ENCODE measurements around the gene PITHD1. TPM values are rescaled to one million over a fixed set of nuclear protein-coding genes. Genes with fewer than 3 reads are reported as not detected.
"Not testable (repeated sequence)": the region's sequence is repeated elsewhere in the genome, so short reads cannot be mapped to it uniquely, and the experiment has no call there.

PITHD1 gene
- total RNA-seq, 1 experiment from 2014 or later: 35.6 TPM

DNA sequence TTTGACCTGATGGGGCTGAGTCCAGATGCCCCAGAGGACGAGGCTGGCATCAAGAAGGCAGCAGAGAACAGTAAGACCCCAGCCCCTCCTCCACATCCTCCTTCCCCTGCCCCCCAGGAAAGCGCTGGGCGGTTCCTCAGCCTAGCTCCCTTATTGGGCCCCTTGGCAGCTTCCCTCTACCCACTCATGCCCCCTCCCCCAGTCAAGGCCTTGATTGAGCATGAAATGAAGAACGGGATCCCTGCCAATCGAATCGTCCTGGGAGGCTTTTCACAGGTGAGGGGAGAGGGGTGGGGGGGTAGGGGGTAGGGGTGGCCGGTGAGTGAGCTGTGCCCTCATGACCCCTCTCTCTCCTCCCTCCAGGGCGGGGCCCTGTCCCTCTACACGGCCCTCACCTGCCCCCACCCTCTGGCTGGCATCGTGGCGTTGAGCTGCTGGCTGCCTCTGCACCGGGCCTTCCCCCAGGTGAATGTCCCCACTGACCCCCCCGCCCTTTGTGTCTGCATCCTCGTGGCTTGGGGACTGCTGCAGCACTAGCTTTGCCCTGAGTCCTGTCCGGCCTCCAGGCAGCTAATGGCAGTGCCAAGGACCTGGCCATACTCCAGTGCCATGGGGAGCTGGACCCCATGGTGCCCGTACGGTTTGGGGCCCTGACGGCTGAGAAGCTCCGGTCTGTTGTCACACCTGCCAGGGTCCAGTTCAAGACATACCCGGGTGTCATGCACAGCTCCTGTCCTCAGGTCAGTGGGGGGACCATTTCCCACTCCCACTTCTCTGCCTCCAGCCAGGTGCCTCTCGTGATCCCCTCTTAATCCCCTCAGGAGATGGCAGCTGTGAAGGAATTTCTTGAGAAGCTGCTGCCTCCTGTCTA lies 15.9 kb downstream of the PITHD1 start:
- no peaks in the 10 kb centered on the region for H3K36me3 ChIP-seq (ENCODE audit: insufficient read depth, low read length)
- peaks cover 6% of the 10 kb centered on the region; the same call in 1 of the 2 replicates for H4K20me1 ChIP-seq (ENCODE audit: insufficient read depth, low read depth, low read length)
- H3K27ac ChIP-seq (ENCODE audit: low read length): no peak overlapping the region

DNA sequence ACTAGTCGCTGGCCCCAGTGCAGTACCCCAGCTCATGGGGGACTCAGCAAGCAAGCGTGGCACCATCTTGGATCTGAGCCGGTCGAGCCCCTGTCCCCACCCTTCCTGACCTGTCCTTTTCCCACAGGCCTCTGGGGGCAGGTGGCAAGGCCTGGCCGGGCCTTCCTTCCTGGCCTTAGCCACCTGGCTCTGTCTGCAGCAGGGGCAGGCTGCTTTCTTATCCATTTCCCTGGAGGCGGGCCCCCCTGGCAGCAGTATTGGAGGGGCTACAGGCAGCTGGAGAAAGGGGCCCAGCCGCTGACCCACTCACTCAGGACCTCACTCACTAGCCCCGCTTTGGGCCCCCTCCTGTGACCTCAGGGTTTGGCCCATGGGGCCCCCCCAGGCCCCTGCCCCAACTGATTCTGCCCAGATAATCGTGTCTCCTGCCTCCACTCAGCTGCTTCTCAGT lies 16.5 kb downstream of the PITHD1 start:
- not testable (repeated sequence) for H3K4me2 ChIP-seq (ENCODE audit: low read depth, low read length, poor library complexity, severe bottlenecking); DNase-seq; H3K4me3 ChIP-seq (ENCODE audit: low read length)

More for the DNA sequence above, 15.9 kb downstream of the PITHD1 start:
- Histone ChIP-seq H3K9me3 (ENCODE audit: low read length) (no peaks in the 10 kb centered on the region), H3K9me2 (replicated peaks; ENCODE audit: insufficient read depth, low read length) (no peaks in the 10 kb centered on the region), H3K4me1 (ENCODE audit: low read length) (peaks cover 24% of the 10 kb centered on the region), H3K9ac (ENCODE audit: low read length) (no peak overlapping the region), H3K4me2 (ENCODE audit: low read depth, low read length, poor library complexity, severe bottlenecking) (no peak overlapping the region), H3K27me3 (ENCODE audit: low read length) (no peaks in the 10 kb centered on the region), H2AFZ (ENCODE audit: low read length) (no peak overlapping the region), H3K79me2 (ENCODE audit: low read length) (peaks cover 20% of the 10 kb centered on the region), H3K4me3 (ENCODE audit: low read length) (no peak overlapping the region)
- DNase-seq: peak; percentile 31

GRCh38 chr1:23795676-23796465 lies 17.7 kb downstream of the PITHD1 start:
- H4K20me1 ChIP-seq (ENCODE audit: insufficient read depth, low read depth, low read length): peaks cover 6% of the 10 kb centered on the region; the same call in 1 of the 2 replicates
- H3K27ac ChIP-seq (ENCODE audit: low read length): no peak overlapping the region
- H2AFZ ChIP-seq (ENCODE audit: low read length): no peak overlapping the region
- DNase-seq: no peak
- H3K79me2 ChIP-seq (ENCODE audit: low read length): peaks cover 28% of the 10 kb centered on the region
- H3K4me3 ChIP-seq (ENCODE audit: low read length): no peak overlapping the region
- H3K36me3 ChIP-seq (ENCODE audit: insufficient read depth, low read length): no peaks in the 10 kb centered on the region
- no peak overlapping the region for H3K9ac ChIP-seq (ENCODE audit: low read length)
- no peaks in the 10 kb centered on the region for H3K27me3 ChIP-seq (ENCODE audit: low read length)
- no peak overlapping the region for H3K4me2 ChIP-seq (ENCODE audit: low read depth, low read length, poor library complexity, severe bottlenecking)
- no peaks in the 10 kb centered on the region for H3K9me2 ChIP-seq (replicated peaks; ENCODE audit: insufficient read depth, low read length)
- H3K9me3 ChIP-seq (ENCODE audit: low read length): no peaks in the 10 kb centered on the region
- peaks cover 20% of the 10 kb centered on the region for H3K4me1 ChIP-seq (ENCODE audit: low read length)

More for the DNA sequence above, 16.5 kb downstream of the PITHD1 start:
- not testable (repeated sequence) for H2AFZ ChIP-seq (ENCODE audit: low read length); H3K36me3 ChIP-seq (ENCODE audit: insufficient read depth, low read length); H3K27me3 ChIP-seq (ENCODE audit: low read length); H3K9me3 ChIP-seq (ENCODE audit: low read length); H3K9ac ChIP-seq (ENCODE audit: low read length); H4K20me1 ChIP-seq (ENCODE audit: insufficient read depth, low read depth, low read length); H3K27ac ChIP-seq (ENCODE audit: low read length); H3K9me2 ChIP-seq (replicated peaks; ENCODE audit: insufficient read depth, low read length)
- Histone ChIP-seq H3K4me1 (ENCODE audit: low read length) (peaks cover 26% of the 10 kb centered on the region), H3K79me2 (ENCODE audit: low read length) (peaks cover 26% of the 10 kb centered on the region)

GRCh38 chr1:23796466-23797271 lies 18.5 kb downstream of the PITHD1 start:
- Histone ChIP-seq H3K4me3 (ENCODE audit: low read length) (no peak overlapping the region), H3K36me3 (ENCODE audit: insufficient read depth, low read length) (no peaks in the 10 kb centered on the region), H3K4me2 (ENCODE audit: low read depth, low read length, poor library complexity, severe bottlenecking) (no peak overlapping the region), H3K4me1 (ENCODE audit: low read length) (peaks cover 27% of the 10 kb centered on the region), H3K27ac (ENCODE audit: low read length) (no peak overlapping the region), H3K79me2 (ENCODE audit: low read length) (peaks cover 22% of the 10 kb centered on the region), H3K9ac (ENCODE audit: low read length) (no peak overlapping the region), H3K9me2 (replicated peaks; ENCODE audit: insufficient read depth, low read length) (no peaks in the 10 kb centered on the region), H4K20me1 (ENCODE audit: insufficient read depth, low read depth, low read length) (peaks cover 6% of the 10 kb centered on the region; the same call in 1 of the 2 replicates), H2AFZ (ENCODE audit: low read length) (no peak overlapping the region), H3K9me3 (ENCODE audit: low read length) (no peaks in the 10 kb centered on the region), H3K27me3 (ENCODE audit: low read length) (no peaks in the 10 kb centered on the region)
- DNase-seq: no peak

DNA sequence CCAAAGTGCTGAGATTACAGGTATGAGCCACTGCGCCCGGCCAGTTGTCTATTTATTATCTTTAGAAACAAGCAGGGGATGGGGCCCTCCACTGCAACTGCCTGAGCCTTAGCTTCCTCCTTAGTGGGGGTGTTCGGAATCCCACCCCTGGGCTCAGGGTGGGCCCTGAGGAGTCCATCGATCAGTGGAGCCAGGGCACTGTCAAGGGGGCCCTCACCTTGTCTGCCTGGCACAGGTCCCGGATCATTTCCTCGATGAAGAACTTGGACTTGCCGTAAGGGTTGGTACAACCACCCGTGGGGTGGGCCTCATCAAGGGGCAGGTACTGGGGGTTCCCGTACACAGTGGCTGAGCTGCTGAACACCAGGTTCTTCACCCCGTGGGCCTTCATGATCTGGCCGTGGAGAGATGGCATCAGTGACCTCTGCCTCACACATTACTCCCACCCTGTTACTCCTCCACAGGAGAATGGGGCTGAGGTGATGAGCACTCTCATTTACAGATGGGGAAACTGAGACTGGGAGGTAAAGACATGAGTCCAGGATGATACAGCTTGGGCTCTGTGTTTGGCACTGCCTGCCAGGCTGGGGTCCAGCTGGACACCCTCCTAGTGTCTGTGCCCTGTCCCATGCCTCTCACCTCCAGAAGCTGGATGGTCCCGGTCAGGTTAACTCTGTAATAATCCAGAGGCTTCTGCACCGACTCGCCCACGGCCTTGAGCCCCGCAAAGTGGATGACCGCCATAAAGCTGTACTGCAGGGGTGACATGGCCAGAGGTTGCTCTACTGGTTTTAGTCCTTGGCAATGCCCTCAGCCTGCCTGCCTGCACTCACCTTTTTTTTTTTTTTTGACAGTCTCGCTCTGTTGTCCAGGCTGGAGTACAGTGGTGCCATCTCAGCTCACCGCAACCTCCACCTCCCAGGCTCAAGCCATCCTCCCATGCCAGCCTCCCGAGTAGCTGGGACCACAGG lies 19.5 kb downstream of the PITHD1 start:
- Histone ChIP-seq H4K20me1 (ENCODE audit: insufficient read depth, low read depth, low read length) (no peaks in the 10 kb centered on the region), H3K9ac (ENCODE audit: low read length) (no peak overlapping the region), H3K4me3 (ENCODE audit: low read length) (no peak overlapping the region), H3K4me1 (ENCODE audit: low read length) (peaks cover 22% of the 10 kb centered on the region), H2AFZ (ENCODE audit: low read length) (no peak overlapping the region), H3K9me3 (ENCODE audit: low read length) (no peaks in the 10 kb centered on the region), H3K27ac (ENCODE audit: low read length) (no peak overlapping the region), H3K9me2 (replicated peaks; ENCODE audit: insufficient read depth, low read length) (no peaks in the 10 kb centered on the region), H3K4me2 (ENCODE audit: low read depth, low read length, poor library complexity, severe bottlenecking) (no peak overlapping the region), H3K79me2 (ENCODE audit: low read length) (peaks cover 12% of the 10 kb centered on the region), H3K36me3 (ENCODE audit: insufficient read depth, low read length) (no peaks in the 10 kb centered on the region), H3K27me3 (ENCODE audit: low read length) (no peaks in the 10 kb centered on the region)
- DNase-seq: no peak

- Histone ChIP-seq H3K4me1 (ENCODE audit: low read length) (peaks cover 22% of the 10 kb centered on the region), H3K79me2 (ENCODE audit: low read length) (peaks cover 8% of the 10 kb centered on the region; the same call in 1 of the 2 replicates), H3K9ac (ENCODE audit: low read length) (no peak overlapping the region), H3K27me3 (ENCODE audit: low read length) (no peaks in the 10 kb centered on the region), H3K4me2 (ENCODE audit: low read depth, low read length, poor library complexity, severe bottlenecking) (peak overlapping the region; percentile 90), H4K20me1 (ENCODE audit: insufficient read depth, low read depth, low read length) (no peaks in the 10 kb centered on the region), H3K9me2 (replicated peaks; ENCODE audit: insufficient read depth, low read length) (no peaks in the 10 kb centered on the region), H3K9me3 (ENCODE audit: low read length) (no peaks in the 10 kb centered on the region), H3K36me3 (ENCODE audit: insufficient read depth, low read length) (no peaks in the 10 kb centered on the region), H2AFZ (ENCODE audit: low read length) (no peak overlapping the region), H3K4me3 (ENCODE audit: low read length) (no peak overlapping the region), H3K27ac (ENCODE audit: low read length) (no peak overlapping the region)
- no peak for DNase-seq
Measured at GRCh38 chr1:23798662-23799142, 20.5 kb downstream of the PITHD1 start.

GRCh38 chr1:23799255-23799569 lies 21.0 kb downstream of the PITHD1 start:
- 0 out of 2 replicates have a peak overlapping the region, but pooled peaks have one; percentile 21 for H3K27ac ChIP-seq (ENCODE audit: low read length)
- H4K20me1 ChIP-seq (ENCODE audit: insufficient read depth, low read depth, low read length): no peaks in the 10 kb centered on the region
- no peak for DNase-seq
- peak overlapping the region; percentile 90 for H3K4me2 ChIP-seq (ENCODE audit: low read depth, low read length, poor library complexity, severe bottlenecking)
- H3K27me3 ChIP-seq (ENCODE audit: low read length): no peaks in the 10 kb centered on the region
- H3K79me2 ChIP-seq (ENCODE audit: low read length): peaks cover 8% of the 10 kb centered on the region; the same call in 1 of the 2 replicates
- no peak overlapping the region for H2AFZ ChIP-seq (ENCODE audit: low read length)
- H3K36me3 ChIP-seq (ENCODE audit: insufficient read depth, low read length): no peaks in the 10 kb centered on the region
- H3K9ac ChIP-seq (ENCODE audit: low read length): peak overlapping the region; percentile 94
- no peaks in the 10 kb centered on the region for H3K9me2 ChIP-seq (replicated peaks; ENCODE audit: insufficient read depth, low read length)
- peak overlapping the region; percentile 94; the same call in 1 of the 2 replicates for H3K4me3 ChIP-seq (ENCODE audit: low read length)
- no peaks in the 10 kb centered on the region for H3K9me3 ChIP-seq (ENCODE audit: low read length)
- peaks cover 22% of the 10 kb centered on the region for H3K4me1 ChIP-seq (ENCODE audit: low read length)

Data from Karpas-422 (cell line).